ENCODE measurements around the gene KRTAP5-2. TPM values are rescaled to one million over a fixed set of nuclear protein-coding genes. Genes with fewer than 3 reads are reported as not detected.

KRTAP5-2 gene
- total and polyA plus RNA-seq, 9 of the 15 experiments (the other 6 are each of a cell fraction or from before 2014, with no cell fraction given): not detected

DNA sequence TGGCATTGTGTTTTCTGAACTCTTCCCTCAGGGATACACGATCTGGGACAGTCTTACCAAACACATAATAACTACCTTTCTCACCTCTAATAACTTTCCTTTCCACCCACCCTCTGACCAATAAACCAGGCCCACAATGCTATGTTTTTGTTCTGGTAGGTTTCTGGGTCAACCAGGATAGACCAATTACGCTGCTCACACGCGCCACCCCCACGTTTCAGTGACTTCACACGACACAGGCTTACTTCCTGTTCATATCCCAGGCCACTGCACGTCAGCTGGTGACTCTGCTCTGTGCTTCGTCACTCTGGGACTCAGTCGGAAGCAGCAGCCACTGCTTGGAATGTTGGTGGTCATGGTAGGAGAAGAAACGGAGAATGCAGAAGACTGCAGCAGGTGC lies 21.4 kb upstream of the KRTAP5-2 start (continued):
- TF ChIP-seq, protein P1, sequence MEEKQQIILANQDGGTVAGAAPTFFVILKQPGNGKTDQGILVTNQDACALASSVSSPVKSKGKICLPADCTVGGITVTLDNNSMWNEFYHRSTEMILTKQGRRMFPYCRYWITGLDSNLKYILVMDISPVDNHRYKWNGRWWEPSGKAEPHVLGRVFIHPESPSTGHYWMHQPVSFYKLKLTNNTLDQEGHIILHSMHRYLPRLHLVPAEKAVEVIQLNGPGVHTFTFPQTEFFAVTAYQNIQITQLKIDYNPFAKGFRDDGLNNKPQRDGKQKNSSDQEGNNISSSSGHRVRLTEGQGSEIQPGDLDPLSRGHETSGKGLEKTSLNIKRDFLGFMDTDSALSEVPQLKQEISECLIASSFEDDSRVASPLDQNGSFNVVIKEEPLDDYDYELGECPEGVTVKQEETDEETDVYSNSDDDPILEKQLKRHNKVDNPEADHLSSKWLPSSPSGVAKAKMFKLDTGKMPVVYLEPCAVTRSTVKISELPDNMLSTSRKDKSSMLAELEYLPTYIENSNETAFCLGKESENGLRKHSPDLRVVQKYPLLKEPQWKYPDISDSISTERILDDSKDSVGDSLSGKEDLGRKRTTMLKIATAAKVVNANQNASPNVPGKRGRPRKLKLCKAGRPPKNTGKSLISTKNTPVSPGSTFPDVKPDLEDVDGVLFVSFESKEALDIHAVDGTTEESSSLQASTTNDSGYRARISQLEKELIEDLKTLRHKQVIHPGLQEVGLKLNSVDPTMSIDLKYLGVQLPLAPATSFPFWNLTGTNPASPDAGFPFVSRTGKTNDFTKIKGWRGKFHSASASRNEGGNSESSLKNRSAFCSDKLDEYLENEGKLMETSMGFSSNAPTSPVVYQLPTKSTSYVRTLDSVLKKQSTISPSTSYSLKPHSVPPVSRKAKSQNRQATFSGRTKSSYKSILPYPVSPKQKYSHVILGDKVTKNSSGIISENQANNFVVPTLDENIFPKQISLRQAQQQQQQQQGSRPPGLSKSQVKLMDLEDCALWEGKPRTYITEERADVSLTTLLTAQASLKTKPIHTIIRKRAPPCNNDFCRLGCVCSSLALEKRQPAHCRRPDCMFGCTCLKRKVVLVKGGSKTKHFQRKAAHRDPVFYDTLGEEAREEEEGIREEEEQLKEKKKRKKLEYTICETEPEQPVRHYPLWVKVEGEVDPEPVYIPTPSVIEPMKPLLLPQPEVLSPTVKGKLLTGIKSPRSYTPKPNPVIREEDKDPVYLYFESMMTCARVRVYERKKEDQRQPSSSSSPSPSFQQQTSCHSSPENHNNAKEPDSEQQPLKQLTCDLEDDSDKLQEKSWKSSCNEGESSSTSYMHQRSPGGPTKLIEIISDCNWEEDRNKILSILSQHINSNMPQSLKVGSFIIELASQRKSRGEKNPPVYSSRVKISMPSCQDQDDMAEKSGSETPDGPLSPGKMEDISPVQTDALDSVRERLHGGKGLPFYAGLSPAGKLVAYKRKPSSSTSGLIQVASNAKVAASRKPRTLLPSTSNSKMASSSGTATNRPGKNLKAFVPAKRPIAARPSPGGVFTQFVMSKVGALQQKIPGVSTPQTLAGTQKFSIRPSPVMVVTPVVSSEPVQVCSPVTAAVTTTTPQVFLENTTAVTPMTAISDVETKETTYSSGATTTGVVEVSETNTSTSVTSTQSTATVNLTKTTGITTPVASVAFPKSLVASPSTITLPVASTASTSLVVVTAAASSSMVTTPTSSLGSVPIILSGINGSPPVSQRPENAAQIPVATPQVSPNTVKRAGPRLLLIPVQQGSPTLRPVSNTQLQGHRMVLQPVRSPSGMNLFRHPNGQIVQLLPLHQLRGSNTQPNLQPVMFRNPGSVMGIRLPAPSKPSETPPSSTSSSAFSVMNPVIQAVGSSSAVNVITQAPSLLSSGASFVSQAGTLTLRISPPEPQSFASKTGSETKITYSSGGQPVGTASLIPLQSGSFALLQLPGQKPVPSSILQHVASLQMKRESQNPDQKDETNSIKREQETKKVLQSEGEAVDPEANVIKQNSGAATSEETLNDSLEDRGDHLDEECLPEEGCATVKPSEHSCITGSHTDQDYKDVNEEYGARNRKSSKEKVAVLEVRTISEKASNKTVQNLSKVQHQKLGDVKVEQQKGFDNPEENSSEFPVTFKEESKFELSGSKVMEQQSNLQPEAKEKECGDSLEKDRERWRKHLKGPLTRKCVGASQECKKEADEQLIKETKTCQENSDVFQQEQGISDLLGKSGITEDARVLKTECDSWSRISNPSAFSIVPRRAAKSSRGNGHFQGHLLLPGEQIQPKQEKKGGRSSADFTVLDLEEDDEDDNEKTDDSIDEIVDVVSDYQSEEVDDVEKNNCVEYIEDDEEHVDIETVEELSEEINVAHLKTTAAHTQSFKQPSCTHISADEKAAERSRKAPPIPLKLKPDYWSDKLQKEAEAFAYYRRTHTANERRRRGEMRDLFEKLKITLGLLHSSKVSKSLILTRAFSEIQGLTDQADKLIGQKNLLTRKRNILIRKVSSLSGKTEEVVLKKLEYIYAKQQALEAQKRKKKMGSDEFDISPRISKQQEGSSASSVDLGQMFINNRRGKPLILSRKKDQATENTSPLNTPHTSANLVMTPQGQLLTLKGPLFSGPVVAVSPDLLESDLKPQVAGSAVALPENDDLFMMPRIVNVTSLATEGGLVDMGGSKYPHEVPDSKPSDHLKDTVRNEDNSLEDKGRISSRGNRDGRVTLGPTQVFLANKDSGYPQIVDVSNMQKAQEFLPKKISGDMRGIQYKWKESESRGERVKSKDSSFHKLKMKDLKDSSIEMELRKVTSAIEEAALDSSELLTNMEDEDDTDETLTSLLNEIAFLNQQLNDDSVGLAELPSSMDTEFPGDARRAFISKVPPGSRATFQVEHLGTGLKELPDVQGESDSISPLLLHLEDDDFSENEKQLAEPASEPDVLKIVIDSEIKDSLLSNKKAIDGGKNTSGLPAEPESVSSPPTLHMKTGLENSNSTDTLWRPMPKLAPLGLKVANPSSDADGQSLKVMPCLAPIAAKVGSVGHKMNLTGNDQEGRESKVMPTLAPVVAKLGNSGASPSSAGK (IDR thresholded peaks at IDR 0.05): peak; percentile 41

Measured in K562 (cell line).